ENCODE measurements around the gene CTDSP1.
A peak's percentile ranks its signal among the peaks of the same experiment; 100 is the strongest.

CTDSP1 gene

DNA sequence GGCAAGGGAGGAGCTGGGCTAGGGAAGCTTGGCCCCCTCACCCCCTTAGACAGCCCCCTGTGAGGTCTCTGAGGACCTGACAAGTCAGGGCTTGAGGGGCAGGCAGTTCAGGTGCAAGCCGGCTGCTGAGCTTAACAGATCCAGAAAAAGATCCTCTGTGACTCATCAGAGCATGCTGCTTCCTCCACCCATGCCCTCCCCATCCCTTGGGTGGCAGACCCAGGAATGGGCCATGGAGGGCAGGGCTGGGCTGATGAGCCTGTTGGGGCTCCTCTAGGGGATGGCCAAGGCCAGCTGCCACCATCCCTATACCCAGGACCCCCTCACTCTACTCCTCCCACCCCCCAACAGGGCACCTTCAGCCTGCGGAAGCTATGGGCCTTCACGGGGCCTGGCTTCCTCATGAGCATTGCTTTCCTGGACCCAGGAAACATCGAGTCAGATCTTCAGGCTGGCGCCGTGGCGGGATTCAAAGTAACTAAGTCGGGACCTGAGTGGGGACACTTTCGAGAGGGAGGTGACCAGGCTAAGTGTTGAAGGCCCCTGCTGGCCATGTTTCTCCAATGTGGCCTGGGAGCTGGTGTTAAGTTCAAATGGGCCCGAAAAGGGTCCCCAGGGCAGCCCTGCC is 15.7 kb upstream of the CTDSP1 start:
- peak overlapping the region; percentile 98 for H3K27ac ChIP-seq
- peaks cover 83 to 93% of the 10 kb centered on the region in 2 experiments for H3K4me1 ChIP-seq (ENCODE audit: control insufficient read depth in 1 of 2, insufficient read depth in 1 of 2, low read depth in 1 of 2, low read length in 1 of 2)
- no peaks in the 10 kb centered on the region for H3K9me3 ChIP-seq
- no peaks in the 10 kb centered on the region for H3K27me3 ChIP-seq
- peak overlapping the region; percentile 76 to 100 for H3K4me3 ChIP-seq (ENCODE audit: low read depth in 1 of 2, low read length in 1 of 2)
- TF ChIP-seq, protein P1, sequence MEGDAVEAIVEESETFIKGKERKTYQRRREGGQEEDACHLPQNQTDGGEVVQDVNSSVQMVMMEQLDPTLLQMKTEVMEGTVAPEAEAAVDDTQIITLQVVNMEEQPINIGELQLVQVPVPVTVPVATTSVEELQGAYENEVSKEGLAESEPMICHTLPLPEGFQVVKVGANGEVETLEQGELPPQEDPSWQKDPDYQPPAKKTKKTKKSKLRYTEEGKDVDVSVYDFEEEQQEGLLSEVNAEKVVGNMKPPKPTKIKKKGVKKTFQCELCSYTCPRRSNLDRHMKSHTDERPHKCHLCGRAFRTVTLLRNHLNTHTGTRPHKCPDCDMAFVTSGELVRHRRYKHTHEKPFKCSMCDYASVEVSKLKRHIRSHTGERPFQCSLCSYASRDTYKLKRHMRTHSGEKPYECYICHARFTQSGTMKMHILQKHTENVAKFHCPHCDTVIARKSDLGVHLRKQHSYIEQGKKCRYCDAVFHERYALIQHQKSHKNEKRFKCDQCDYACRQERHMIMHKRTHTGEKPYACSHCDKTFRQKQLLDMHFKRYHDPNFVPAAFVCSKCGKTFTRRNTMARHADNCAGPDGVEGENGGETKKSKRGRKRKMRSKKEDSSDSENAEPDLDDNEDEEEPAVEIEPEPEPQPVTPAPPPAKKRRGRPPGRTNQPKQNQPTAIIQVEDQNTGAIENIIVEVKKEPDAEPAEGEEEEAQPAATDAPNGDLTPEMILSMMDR (IDR thresholded peaks at IDR 0.05): no peak
- H3K36me3 ChIP-seq: peaks cover 56% of the 10 kb centered on the region

- H3K9me3 ChIP-seq: no peaks in the 10 kb centered on the region
- peak overlapping the region; percentile 80 for H3K27ac ChIP-seq
- no peaks in the 10 kb centered on the region for H3K27me3 ChIP-seq
- H3K36me3 ChIP-seq: peaks cover 65% of the 10 kb centered on the region
- H3K4me1 ChIP-seq (ENCODE audit: control insufficient read depth in 1 of 2, insufficient read depth in 1 of 2, low read depth in 1 of 2, low read length in 1 of 2): peaks cover 85 to 97% of the 10 kb centered on the region in 2 experiments
- TF ChIP-seq, protein P1 (IDR thresholded peaks at IDR 0.05): no peak
- H3K4me3 ChIP-seq (ENCODE audit: low read depth in 1 of 2, low read length in 1 of 2): peak overlapping the region; percentile 76 to 100
These were observed 14.7 kb upstream of the CTDSP1 start for GRCh38 chr2:218384975-218385374.

- H3K4me3 ChIP-seq (ENCODE audit: low read depth in 1 of 2, low read length in 1 of 2): peak overlapping the region; percentile 76 to 100
- TF ChIP-seq, protein P1 (IDR thresholded peaks at IDR 0.05): no peak
These were observed 12.9 kb upstream of the CTDSP1 start for GRCh38 chr2:218386505-218387368.

DNA sequence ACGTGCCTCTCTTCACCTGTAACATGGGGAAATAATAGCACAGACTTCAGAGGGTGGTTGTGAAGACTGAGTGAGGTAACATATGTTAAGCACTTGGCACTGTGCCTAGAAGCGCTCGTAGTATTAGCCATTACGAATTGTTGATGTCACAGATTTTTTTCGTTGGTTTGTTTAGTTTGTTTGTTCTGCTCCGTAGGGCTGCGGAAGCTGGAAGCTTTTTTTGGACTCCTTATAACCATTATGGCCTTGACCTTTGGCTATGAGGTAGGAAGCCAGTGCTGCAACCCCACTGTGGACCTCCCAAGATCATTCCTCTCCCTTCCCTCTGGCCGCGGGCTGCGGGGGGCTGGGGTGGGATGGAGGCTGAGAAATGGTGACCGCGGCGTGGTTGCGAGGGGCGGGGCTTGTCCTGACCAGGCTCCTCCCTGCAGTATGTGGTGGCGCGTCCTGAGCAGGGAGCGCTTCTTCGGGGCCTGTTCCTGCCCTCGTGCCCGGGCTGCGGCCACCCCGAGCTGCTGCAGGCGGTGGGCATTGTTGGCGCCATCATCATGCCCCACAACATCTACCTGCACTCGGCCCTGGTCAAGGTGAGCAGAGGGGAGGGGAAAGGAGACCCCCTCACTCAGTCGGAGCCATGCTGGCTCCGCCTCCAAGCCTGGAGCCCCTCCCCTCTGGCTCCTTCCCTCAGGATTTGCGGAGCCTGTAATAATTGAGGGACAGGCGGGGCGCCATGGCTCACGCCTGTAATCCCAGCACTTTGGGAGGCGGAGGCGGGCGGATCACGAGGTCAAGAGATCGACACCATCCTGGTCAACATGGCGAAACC is 12.1 kb upstream of the CTDSP1 start:
- Histone ChIP-seq H3K27me3 (no peaks in the 10 kb centered on the region), H3K36me3 (peaks cover 91% of the 10 kb centered on the region), H3K4me1 (ENCODE audit: control insufficient read depth in 1 of 2, insufficient read depth in 1 of 2, low read depth in 1 of 2, low read length in 1 of 2) (peaks cover 73 to 81% of the 10 kb centered on the region in 2 experiments), H3K4me3 (ENCODE audit: low read depth in 1 of 2, low read length in 1 of 2) (peak overlapping the region; percentile 76 to 100), H3K27ac (peak overlapping the region; percentile 80), H3K9me3 (no peaks in the 10 kb centered on the region)
- TF ChIP-seq, protein P1 (IDR thresholded peaks at IDR 0.05): no peak

More at GRCh38 chr2:218386505-218387368, 12.9 kb upstream of the CTDSP1 start:
- Histone ChIP-seq H3K36me3 (peaks cover 83% of the 10 kb centered on the region), H3K4me1 (ENCODE audit: control insufficient read depth in 1 of 2, insufficient read depth in 1 of 2, low read depth in 1 of 2, low read length in 1 of 2) (peaks cover 78 to 89% of the 10 kb centered on the region in 2 experiments), H3K27ac (peak overlapping the region; percentile 80), H3K27me3 (no peaks in the 10 kb centered on the region), H3K9me3 (no peaks in the 10 kb centered on the region)

All from neutrophil (primary cell).